ENCODE results near the gene NIF3L1. TPM values are rescaled to one million over a fixed set of nuclear protein-coding genes. Genes with fewer than 3 reads are reported as not detected.
A peak's percentile ranks its signal among the peaks of the same experiment; 100 is the strongest.

The NIF3L1 gene
- total RNA-seq, 2 experiments from 2014 or later = 32.5 to 37.1 TPM

DNA sequence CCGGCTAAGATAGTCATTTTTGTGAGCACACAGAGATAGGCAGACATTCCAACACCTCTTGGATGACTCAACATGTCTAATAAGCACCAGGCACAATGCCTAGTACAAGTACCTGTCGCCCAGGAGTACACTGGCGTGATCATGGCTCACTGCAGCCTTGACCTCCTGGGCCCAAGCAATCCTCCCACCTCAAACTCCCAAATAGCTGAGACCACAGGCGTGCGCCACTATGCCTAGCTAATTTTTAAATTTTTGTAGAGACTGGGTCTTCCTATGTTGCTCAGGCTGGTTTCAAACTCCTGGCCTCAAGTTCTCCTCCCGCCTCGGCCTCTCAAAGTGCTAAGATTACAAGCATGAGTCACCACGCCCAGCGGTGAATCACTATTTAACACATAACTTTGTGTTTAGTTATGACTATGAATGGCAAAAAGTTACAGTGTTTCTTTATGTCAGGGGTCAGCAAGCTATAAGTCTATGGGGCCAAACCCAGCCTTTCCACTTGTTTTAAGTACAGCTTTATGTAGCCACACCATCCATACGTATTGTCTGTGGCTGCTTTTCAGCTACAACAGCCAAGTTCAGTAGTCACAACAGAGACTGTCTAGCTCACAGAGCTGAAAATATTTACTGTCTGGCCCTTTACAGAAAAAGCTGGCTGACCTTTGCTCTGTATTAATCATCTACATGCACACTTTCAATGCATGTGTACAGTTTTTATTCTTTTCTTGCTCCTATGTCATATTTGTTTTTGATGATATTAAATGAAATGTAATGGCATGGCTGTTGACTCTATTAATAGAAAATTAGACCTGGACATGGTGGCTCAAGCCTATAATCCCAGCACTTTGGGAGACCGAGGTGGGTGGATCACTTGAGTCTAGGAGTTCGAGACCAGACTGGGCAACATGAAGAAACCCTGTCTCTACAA lies 55.6 kb downstream of the NIF3L1 start:
- H3K36me3 Mint-ChIP-seq (ENCODE audit: low read depth) = peaks cover 39% of the 10 kb centered on the region
- peaks cover 14% of the 10 kb centered on the region for H3K4me1 Mint-ChIP-seq
- POLR2A ChIA-PET = interaction anchor here (0.7 kb wide), 1 partner anchor 55 kb away, joined by 3 read pairs; no protein-coding TSS in a partner anchor
- no peaks in the 10 kb centered on the region for H3K9me3 Mint-ChIP-seq
- CTCF ChIA-PET = interaction anchor here (0.6 to 2.2 kb wide), 8 partner anchors 9 to 1108 kb away, joined by 3 to 13 read pairs (median 4); partner anchors contain the start of gene ORC2
- DNase-seq = peak; percentile 12
- H3K4me3 Mint-ChIP-seq = no peak overlapping the region
- no peaks in the 10 kb centered on the region for H3K27me3 Mint-ChIP-seq
- H3K27ac Mint-ChIP-seq = peak overlapping the region; percentile 6

DNA sequence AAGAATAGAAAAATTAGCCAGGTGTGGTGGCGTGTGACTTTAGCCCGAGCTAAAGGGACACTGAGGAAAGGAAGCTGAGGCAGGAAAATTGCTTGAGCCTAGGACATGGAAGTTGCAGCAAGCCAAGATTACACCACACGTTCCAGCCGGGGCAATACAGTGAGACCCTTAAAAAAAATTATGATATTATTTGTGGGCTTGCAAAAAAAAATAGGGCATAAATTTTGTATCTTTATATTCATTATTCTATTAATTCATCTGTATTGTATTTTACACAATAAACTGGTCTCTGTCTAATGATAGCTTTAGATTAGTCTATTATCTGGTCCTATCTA lies 56.2 kb downstream of the NIF3L1 start:
- Mint-ChIP-seq H3K36me3 (ENCODE audit: low read depth) (peaks cover 39% of the 10 kb centered on the region), H3K4me3 (no peak overlapping the region), H3K4me1 (peaks cover 14% of the 10 kb centered on the region), H3K27ac (peak overlapping the region; percentile 6), H3K27me3 (no peaks in the 10 kb centered on the region), H3K9me3 (no peaks in the 10 kb centered on the region)
- CTCF ChIA-PET = interaction anchor here (1.1 to 2.2 kb wide), 5 partner anchors 8 to 241 kb away, joined by 3 to 13 read pairs (median 4); partner anchors contain the start of gene ORC2
- DNase-seq = no peak
- POLR2A ChIA-PET = interaction anchor here (0.7 kb wide), 1 partner anchor 56 kb away, joined by 3 read pairs; no protein-coding TSS in a partner anchor

DNA sequence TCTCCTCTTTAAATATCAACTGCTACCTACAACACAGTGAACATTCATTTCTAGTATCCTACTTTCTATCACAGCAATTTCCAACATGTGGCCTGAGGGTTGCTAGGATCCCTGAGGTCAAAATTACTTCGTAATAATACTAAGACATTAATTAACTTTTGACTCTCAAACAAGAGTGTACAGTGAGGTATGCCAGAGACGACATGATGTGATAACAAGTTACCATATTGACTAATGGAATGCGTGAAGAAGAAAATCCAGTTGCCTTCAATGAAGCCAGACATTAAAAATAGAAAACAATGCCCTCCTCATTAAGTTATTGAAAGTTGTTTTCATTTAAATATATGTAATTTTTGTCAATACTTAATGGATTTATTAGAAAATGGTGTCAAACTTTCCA lies 61.2 kb downstream of the NIF3L1 start:
- DNase-seq = no peak
- Mint-ChIP-seq H3K4me3 (no peak overlapping the region), H3K27me3 (no peaks in the 10 kb centered on the region), H3K27ac (no peak overlapping the region), H3K9me3 (no peaks in the 10 kb centered on the region), H3K4me1 (peaks cover 7% of the 10 kb centered on the region), H3K36me3 (ENCODE audit: low read depth) (peaks cover 38% of the 10 kb centered on the region)
- ChIA-PET POLR2A (no interaction called here), CTCF (no interaction called here)

Other genes with a start within 250 kb of the NIF3L1 start
- gene BZW1, start 77.5 kb upstream of the NIF3L1 start, total RNA-seq = 100 to 1,000 TPM; 201 to 214 TPM
- 100 to 1,000 TPM; 120 to 142 TPM for gene CLK1, start 24.7 kb upstream of the NIF3L1 start, total RNA-seq
- 10 to 100 TPM; 42.6 to 47.7 TPM for gene PPIL3, start 294 bp upstream of the NIF3L1 start, total RNA-seq
- 10 to 100 TPM; 49.2 to 52.6 TPM for gene ORC2, start 74.3 kb downstream of the NIF3L1 start, total RNA-seq
- gene HYCC2, start 182.3 kb downstream of the NIF3L1 start, total RNA-seq = 10 to 100 TPM; 31.4 to 32.0 TPM
- gene NDUFB3, start 182.6 kb downstream of the NIF3L1 start, total RNA-seq = 100 to 1,000 TPM; 134 to 147 TPM
- 100 to 1,000 TPM in 1 of 2 experiments, 10 to 100 TPM in 1; 98.4 to 106 TPM for gene CFLAR, start 226.8 kb downstream of the NIF3L1 start, total RNA-seq

Measured in activated CD4-positive, alpha-beta T cell treated with anti-CD3 and anti-CD28 coated beads, Interleukin-2, amount 10 ng/mL, durations not matched to agents 7 days and 5 days (primary cell).